ENCODE measurements around the gene TIMM23B.
"Not testable (repeated sequence)": the region's sequence is repeated elsewhere in the genome, so short reads cannot be mapped to it uniquely, and the experiment has no call there.

DNA sequence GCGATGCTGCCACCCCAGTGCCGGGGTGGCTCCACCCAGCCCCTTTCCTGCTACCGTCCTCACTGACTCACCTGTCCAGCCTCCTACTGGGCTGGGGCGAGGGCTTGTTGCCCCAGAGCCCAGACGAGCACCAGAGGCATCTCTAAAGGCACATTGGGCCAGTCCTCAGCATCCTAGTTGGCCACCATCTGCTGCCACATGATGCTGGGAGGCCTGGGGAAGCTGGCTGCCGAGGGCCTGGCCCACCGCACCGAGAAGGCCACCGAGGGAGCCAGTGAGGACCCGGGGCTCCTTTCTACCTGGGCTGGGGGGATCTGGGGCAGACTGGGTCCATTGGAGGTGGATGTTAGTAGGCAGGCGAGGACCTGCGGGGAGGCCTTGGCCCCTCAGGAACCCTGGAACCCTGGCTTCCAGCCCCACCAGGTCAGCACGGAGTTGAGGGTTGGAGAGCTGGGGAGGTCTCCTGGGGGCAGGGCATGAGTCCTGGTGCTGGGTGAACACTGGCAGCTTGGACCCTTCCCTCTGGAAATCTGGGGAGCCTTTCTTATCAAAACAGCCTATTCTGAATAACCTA is 78.7 kb downstream of the TIMM23B start:
- TF ChIP-seq CTCF, POLR2A (IDR thresholded peaks at IDR 0.05): not testable (repeated sequence)
